Neural progenitor cell (in vitro differentiated cells): ENCODE data around the gene GORAB.

Experiments used
- CTCF ChIP-seq: fragments of 200-600 bp; sonication (generic); IDR thresholded peaks from 2 replicates; pipeline ENCODE4 v1.5.1; 2017; ENCODE audit warnings: antibody characterized with exemption, mild to moderate bottlenecking
- EZH2 ChIP-seq: fragments of 200-600 bp; sonication (generic); IDR thresholded peaks from 2 replicates; pipeline ENCODE4 v1.6.1; 2017; ENCODE audit warnings: antibody characterized with exemption, mild to moderate bottlenecking, moderate library complexity
- EZH2phosphoT487 ChIP-seq: fragments of 200-600 bp; sonication (generic); IDR thresholded peaks from 2 replicates; pipeline ENCODE4 v1.6.1; 2017; ENCODE audit warnings: antibody characterized with exemption

GRCh38 chr1:170518185-170518834, 13.7 kb upstream of the GORAB start:
- TF ChIP-seq EZH2 (no peak), CTCF (no peak), EZH2phosphoT487 (no peak)
